Thyroid gland (tissue), 4 donors: Measurements from ENCODE around the gene ZNG1F.
"Not testable (repeated sequence)": the region's sequence is repeated elsewhere in the genome, so short reads cannot be mapped to it uniquely, and the experiment has no call there.

Experiments used
- POLR2A ChIP-seq, 2 donors: fragments of 450-650 bp; IDR thresholded peaks; one replicate each; pipeline ENCODE4 v1.6.1; 2017; ENCODE audit warnings: antibody characterized with exemption in 2 of 2, mild to moderate bottlenecking in 2 of 2, moderate library complexity in 1 of 2
- TF ChIP-seq, protein P1 (sequence below), 6 experiments: fragments of 200-600 bp in 3 of 6; fragments of 450-650 bp in 3 of 6; sonication (generic) in 3 of 6; IDR thresholded peaks; one replicate each; pipeline ENCODE4 v1.5.1; 2016 to 2019; ENCODE audit warnings: antibody characterized with exemption in 6 of 6, mild to moderate bottlenecking in 2 of 6, inconsistent platforms in 1 of 6, moderate library complexity in 1 of 6

DNA sequence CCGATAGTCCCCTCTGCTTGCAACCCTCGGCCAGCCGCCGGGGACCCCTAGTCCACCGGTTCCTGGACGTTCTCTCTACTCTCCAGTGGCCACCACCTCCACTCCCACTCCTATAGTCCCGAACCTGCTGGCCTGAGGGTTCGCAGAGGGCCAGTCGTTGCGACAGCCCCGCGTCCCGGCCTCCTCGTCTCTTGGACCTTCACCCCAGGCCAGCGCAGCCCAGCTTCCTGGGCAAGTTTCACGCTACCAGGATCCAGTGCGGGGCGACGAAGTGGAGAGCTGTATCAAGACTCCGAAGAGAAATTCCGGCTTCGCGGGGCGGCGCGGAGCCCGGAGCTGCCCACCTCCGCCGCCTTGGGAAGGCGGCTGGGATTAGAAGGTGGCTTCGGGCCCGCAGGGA lies 65.7 kb downstream of the ZNG1F start:
- TF ChIP-seq POLR2A (IDR thresholded peaks at IDR 0.05): not testable (repeated sequence)
- TF ChIP-seq, protein P1, sequence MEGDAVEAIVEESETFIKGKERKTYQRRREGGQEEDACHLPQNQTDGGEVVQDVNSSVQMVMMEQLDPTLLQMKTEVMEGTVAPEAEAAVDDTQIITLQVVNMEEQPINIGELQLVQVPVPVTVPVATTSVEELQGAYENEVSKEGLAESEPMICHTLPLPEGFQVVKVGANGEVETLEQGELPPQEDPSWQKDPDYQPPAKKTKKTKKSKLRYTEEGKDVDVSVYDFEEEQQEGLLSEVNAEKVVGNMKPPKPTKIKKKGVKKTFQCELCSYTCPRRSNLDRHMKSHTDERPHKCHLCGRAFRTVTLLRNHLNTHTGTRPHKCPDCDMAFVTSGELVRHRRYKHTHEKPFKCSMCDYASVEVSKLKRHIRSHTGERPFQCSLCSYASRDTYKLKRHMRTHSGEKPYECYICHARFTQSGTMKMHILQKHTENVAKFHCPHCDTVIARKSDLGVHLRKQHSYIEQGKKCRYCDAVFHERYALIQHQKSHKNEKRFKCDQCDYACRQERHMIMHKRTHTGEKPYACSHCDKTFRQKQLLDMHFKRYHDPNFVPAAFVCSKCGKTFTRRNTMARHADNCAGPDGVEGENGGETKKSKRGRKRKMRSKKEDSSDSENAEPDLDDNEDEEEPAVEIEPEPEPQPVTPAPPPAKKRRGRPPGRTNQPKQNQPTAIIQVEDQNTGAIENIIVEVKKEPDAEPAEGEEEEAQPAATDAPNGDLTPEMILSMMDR (IDR thresholded peaks at IDR 0.05): not testable (repeated sequence)
